Measurements from ENCODE around the gene CTNNA2. TPM values are rescaled to one million over a fixed set of nuclear protein-coding genes. Genes with fewer than 3 reads are reported as not detected.

The CTNNA2 gene
- total RNA-seq, 1 donor from 2014 or later: 43.5 TPM

- no peaks in the 10 kb centered on the region for H3K27me3 ChIP-seq
- H3F3A ChIP-seq (ENCODE audit: low read depth): no peaks in the 10 kb centered on the region
- no peak overlapping the region for H3K4me3 Mint-ChIP-seq
- H3K9me3 Mint-ChIP-seq: no peaks in the 10 kb centered on the region
- no peaks in the 10 kb centered on the region for H4K20me1 ChIP-seq (ENCODE audit: low read depth)
- H3K36me3 Mint-ChIP-seq: no peaks in the 10 kb centered on the region
- no peak overlapping the region for H3K4me2 ChIP-seq
- no peak overlapping the region for H3K27ac ChIP-seq
- H3K27ac Mint-ChIP-seq: no peak overlapping the region
- H3K36me3 ChIP-seq: no peaks in the 10 kb centered on the region
- no peak for DNase-seq (ENCODE audit: low spot score)
- no peaks in the 10 kb centered on the region for H3K79me2 ChIP-seq (ENCODE audit: low read depth)
- H3K4me1 ChIP-seq: no peaks in the 10 kb centered on the region
- TF ChIP-seq, protein P1, sequence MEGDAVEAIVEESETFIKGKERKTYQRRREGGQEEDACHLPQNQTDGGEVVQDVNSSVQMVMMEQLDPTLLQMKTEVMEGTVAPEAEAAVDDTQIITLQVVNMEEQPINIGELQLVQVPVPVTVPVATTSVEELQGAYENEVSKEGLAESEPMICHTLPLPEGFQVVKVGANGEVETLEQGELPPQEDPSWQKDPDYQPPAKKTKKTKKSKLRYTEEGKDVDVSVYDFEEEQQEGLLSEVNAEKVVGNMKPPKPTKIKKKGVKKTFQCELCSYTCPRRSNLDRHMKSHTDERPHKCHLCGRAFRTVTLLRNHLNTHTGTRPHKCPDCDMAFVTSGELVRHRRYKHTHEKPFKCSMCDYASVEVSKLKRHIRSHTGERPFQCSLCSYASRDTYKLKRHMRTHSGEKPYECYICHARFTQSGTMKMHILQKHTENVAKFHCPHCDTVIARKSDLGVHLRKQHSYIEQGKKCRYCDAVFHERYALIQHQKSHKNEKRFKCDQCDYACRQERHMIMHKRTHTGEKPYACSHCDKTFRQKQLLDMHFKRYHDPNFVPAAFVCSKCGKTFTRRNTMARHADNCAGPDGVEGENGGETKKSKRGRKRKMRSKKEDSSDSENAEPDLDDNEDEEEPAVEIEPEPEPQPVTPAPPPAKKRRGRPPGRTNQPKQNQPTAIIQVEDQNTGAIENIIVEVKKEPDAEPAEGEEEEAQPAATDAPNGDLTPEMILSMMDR (IDR thresholded peaks at IDR 0.05): no peak
- TF ChIP-seq EZH2phosphoT487 (IDR thresholded peaks at IDR 0.05) (no peak), EZH2 (IDR thresholded peaks at IDR 0.05) (no peak)
- no peak overlapping the region for H3K4me3 ChIP-seq
- no peak overlapping the region for H3K9ac ChIP-seq
- H2AFZ ChIP-seq (replicated peaks): no peak overlapping the region
- peaks cover 7% of the 10 kb centered on the region for H3K4me1 Mint-ChIP-seq
- no peaks in the 10 kb centered on the region for H3K27me3 Mint-ChIP-seq (ENCODE audit: insufficient read depth, low read depth)
- no peaks in the 10 kb centered on the region for H3K9me3 ChIP-seq (ENCODE audit: low read depth)
Measured at GRCh38 chr2:79941179-79941578, 428.3 kb downstream of the CTNNA2 start.

- Mint-ChIP-seq H3K9me3 (no peaks in the 10 kb centered on the region), H3K4me3 (no peak overlapping the region), H3K4me1 (peaks cover 4% of the 10 kb centered on the region), H3K27me3 (ENCODE audit: insufficient read depth, low read depth) (no peaks in the 10 kb centered on the region), H3K36me3 (no peaks in the 10 kb centered on the region), H3K27ac (no peak overlapping the region)
- TF ChIP-seq EZH2phosphoT487 (IDR thresholded peaks at IDR 0.05) (no peak), EZH2 (IDR thresholded peaks at IDR 0.05) (no peak)
- TF ChIP-seq, protein P1 (IDR thresholded peaks at IDR 0.05): no peak
- Histone ChIP-seq H2AFZ (replicated peaks) (no peak overlapping the region), H3K4me2 (no peak overlapping the region), H4K20me1 (ENCODE audit: low read depth) (no peaks in the 10 kb centered on the region), H3K4me1 (no peaks in the 10 kb centered on the region), H3K27ac (no peak overlapping the region), H3F3A (ENCODE audit: low read depth) (no peaks in the 10 kb centered on the region), H3K27me3 (no peaks in the 10 kb centered on the region), H3K4me3 (no peak overlapping the region), H3K9ac (no peak overlapping the region), H3K36me3 (no peaks in the 10 kb centered on the region), H3K79me2 (ENCODE audit: low read depth) (no peaks in the 10 kb centered on the region), H3K9me3 (ENCODE audit: low read depth) (no peaks in the 10 kb centered on the region)
- no peak for DNase-seq (ENCODE audit: low spot score)
Measured at GRCh38 chr2:79944205-79944604, 431.4 kb downstream of the CTNNA2 start.

GRCh38 chr2:79945653-79946445 is 433.0 kb downstream of the CTNNA2 start:
- Histone ChIP-seq H3K4me2 (no peak overlapping the region), H3K36me3 (no peaks in the 10 kb centered on the region), H4K20me1 (ENCODE audit: low read depth) (no peaks in the 10 kb centered on the region), H3K27me3 (no peaks in the 10 kb centered on the region), H3K9ac (no peak overlapping the region), H3F3A (ENCODE audit: low read depth) (no peaks in the 10 kb centered on the region), H3K4me3 (no peak overlapping the region), H3K4me1 (no peaks in the 10 kb centered on the region), H2AFZ (replicated peaks) (no peak overlapping the region), H3K79me2 (ENCODE audit: low read depth) (no peaks in the 10 kb centered on the region), H3K9me3 (ENCODE audit: low read depth) (no peaks in the 10 kb centered on the region), H3K27ac (no peak overlapping the region)
- Mint-ChIP-seq H3K36me3 (no peaks in the 10 kb centered on the region), H3K9me3 (no peaks in the 10 kb centered on the region), H3K27me3 (ENCODE audit: insufficient read depth, low read depth) (no peaks in the 10 kb centered on the region), H3K27ac (no peak overlapping the region), H3K4me1 (no peaks in the 10 kb centered on the region), H3K4me3 (no peak overlapping the region)
- DNase-seq (ENCODE audit: low spot score): no peak
- TF ChIP-seq EZH2phosphoT487 (IDR thresholded peaks at IDR 0.05) (no peak), EZH2 (IDR thresholded peaks at IDR 0.05) (no peak)
- TF ChIP-seq, protein P1 (IDR thresholded peaks at IDR 0.05): no peak

Measured in neural progenitor cell (in vitro differentiated cells).